GM18526 (cell line): Measurements from ENCODE around the gene RIMBP2.

Experiments used
- POLR2A ChIP-seq: IDR thresholded peaks from 3 replicates; pipeline ENCODE4 v1.6.1; 2011; ENCODE audit not compliant: insufficient read length; ENCODE audit errors: extremely low read depth

The RIMBP2 gene

GRCh38 chr12:130622803-130623202 is 93.3 kb downstream of the RIMBP2 start:
- no peak for TF ChIP-seq POLR2A

- no peak for TF ChIP-seq POLR2A
Observed at GRCh38 chr12:130621696-130622298, 94.3 kb downstream of the RIMBP2 start.

GRCh38 chr12:130620756-130621155 is 95.3 kb downstream of the RIMBP2 start:
- no peak for TF ChIP-seq POLR2A

GRCh38 chr12:130620281-130620680 is 95.8 kb downstream of the RIMBP2 start:
- no peak for TF ChIP-seq POLR2A

GRCh38 chr12:130619385-130620001 is 96.6 kb downstream of the RIMBP2 start:
- TF ChIP-seq POLR2A = no peak

GRCh38 chr12:130617219-130617618 is 98.9 kb downstream of the RIMBP2 start:
- no peak for TF ChIP-seq POLR2A

GRCh38 chr12:130615861-130616345 is 100.2 kb downstream of the RIMBP2 start:
- TF ChIP-seq POLR2A = no peak

GRCh38 chr12:130614530-130614905 is 101.6 kb downstream of the RIMBP2 start:
- no peak for TF ChIP-seq POLR2A

GRCh38 chr12:130613831-130614529 is 102.1 kb downstream of the RIMBP2 start:
- no peak for TF ChIP-seq POLR2A

GRCh38 chr12:130613131-130613530 is 103.0 kb downstream of the RIMBP2 start:
- no peak for TF ChIP-seq POLR2A

- TF ChIP-seq POLR2A = no peak
Observed at GRCh38 chr12:130611026-130611905, 104.8 kb downstream of the RIMBP2 start.

GRCh38 chr12:130609966-130610365 is 106.1 kb downstream of the RIMBP2 start:
- no peak for TF ChIP-seq POLR2A

- TF ChIP-seq POLR2A = no peak
Observed at GRCh38 chr12:130608831-130609230, 107.3 kb downstream of the RIMBP2 start.

GRCh38 chr12:130608132-130608531 is 108.0 kb downstream of the RIMBP2 start:
- no peak for TF ChIP-seq POLR2A

GRCh38 chr12:130606231-130606630 is 109.9 kb downstream of the RIMBP2 start:
- TF ChIP-seq POLR2A = no peak

- TF ChIP-seq POLR2A = no peak
Observed at GRCh38 chr12:130603396-130603965, 112.6 kb downstream of the RIMBP2 start.

GRCh38 chr12:130602251-130602650 is 113.8 kb downstream of the RIMBP2 start:
- TF ChIP-seq POLR2A = no peak
